GM12878 (cell line): ENCODE results near the gene LYPD4. TPM values are rescaled to one million over a fixed set of nuclear protein-coding genes. Genes with fewer than 3 reads are reported as not detected.
A peak's percentile ranks its signal among the peaks of the same experiment; 100 is the strongest.

Experiments used
- KLF5 ChIP-seq: fragments of 450-650 bp; IDR thresholded peaks from 2 replicates; pipeline ENCODE4 v1.6.1; 2014; ENCODE audit warnings: mild to moderate bottlenecking; ENCODE audit not compliant: partially characterized antibody
- MTA3 ChIP-seq: IDR thresholded peaks from 2 replicates; pipeline ENCODE4 v1.6.1; 2012; ENCODE audit warnings: low read length, inconsistent platforms, borderline replicate concordance
- PAX5 ChIP-seq: IDR thresholded peaks from 2 replicates; pipeline ENCODE4 v1.6.1; 2011; ENCODE audit warnings: low read depth, low read length, borderline replicate concordance
- POLR2A ChIP-seq: IDR thresholded peaks from 2 replicates; pipeline ENCODE4 v1.6.1; 2011; ENCODE audit warnings: low read depth, mild to moderate bottlenecking, low read length
- SMAD1 ChIP-seq: fragments of 450-650 bp; IDR thresholded peaks from 2 replicates; pipeline ENCODE4 v1.6.1; 2018; ENCODE audit warnings: mild to moderate bottlenecking, low read depth; ENCODE audit not compliant: partially characterized antibody
- SMC3 ChIP-seq: IDR thresholded peaks from 2 replicates; pipeline ENCODE4 v1.6.1; 2011; ENCODE audit warnings: low read length, improper control_type of control experiment, borderline replicate concordance
- polyA plus RNA-seq, 11 experiments: library from polyadenylated mRNA; depleted of rRNA in 4 of 11; unstranded in 6 of 11; stranded (reverse) in 5 of 11; fragments of >200 nt; fragmentation: Nextera tagmentation in 4 of 11; fragmentation: Illumina TruSeq in 1 of 11; extraction: Ambion mirVana in 4 of 11; extraction: Trizol in 1 of 11; gene quantifications; 1 replicate in 1 of 11; 2 replicates in 10 of 11; pipeline versions ENCODE4 v1.2.1 to v1.2.3, GENCODE V29; 2011 to 2016; ENCODE audit warnings: inconsistent platforms in 2 of 11, missing spikeins in 2 of 11, low read depth in 1 of 11
- total RNA-seq, 4 experiments: library from RNA; depleted of rRNA in 3 of 4; stranded (reverse); fragments of >200 nt in 3 of 4; fragmentation: Illumina TruSeq in 1 of 4; extraction: Trizol in 1 of 4; gene quantifications; 2 replicates each; pipeline versions ENCODE4 v1.2.1 to v1.2.3, GENCODE V29; 2013 to 2021
- TF ChIP-seq, protein P1 (sequence below): fragments of 450-650 bp; conservative IDR thresholded peaks from 2 replicates; pipeline ENCODE4 v1.6.1; 2017; ENCODE audit warnings: mild to moderate bottlenecking, moderate library complexity
- TF ChIP-seq, protein P2 (sequence below): fragments of 450-650 bp; IDR thresholded peaks from 2 replicates; pipeline ENCODE4 v1.6.1; 2016; ENCODE audit warnings: mild to moderate bottlenecking
- TF ChIP-seq, protein P3 (sequence below): fragments of 450-650 bp; IDR thresholded peaks from 2 replicates; pipeline ENCODE4 v1.6.1; 2018; ENCODE audit warnings: borderline replicate concordance, mild to moderate bottlenecking; ENCODE audit not compliant: partially characterized antibody
- TF ChIP-seq, protein P4 (sequence below): IDR thresholded peaks from 2 replicates; pipeline ENCODE4 v1.6.1; 2012; ENCODE audit warnings: low read depth, low read length, improper control_type of control experiment
- TF ChIP-seq, protein P5 (sequence below): IDR thresholded peaks from 2 replicates; pipeline ENCODE4 v1.6.1; 2011; ENCODE audit warnings: borderline replicate concordance, low read depth, mild to moderate bottlenecking, moderate library complexity, low read length; ENCODE audit not compliant: insufficient read depth, poor library complexity, severe bottlenecking

Gene LYPD4
- total and polyA plus RNA-seq, 10 of the 15 experiments (the other 5 are each of a cell fraction or from before 2014, with no cell fraction given): not detected

DNA sequence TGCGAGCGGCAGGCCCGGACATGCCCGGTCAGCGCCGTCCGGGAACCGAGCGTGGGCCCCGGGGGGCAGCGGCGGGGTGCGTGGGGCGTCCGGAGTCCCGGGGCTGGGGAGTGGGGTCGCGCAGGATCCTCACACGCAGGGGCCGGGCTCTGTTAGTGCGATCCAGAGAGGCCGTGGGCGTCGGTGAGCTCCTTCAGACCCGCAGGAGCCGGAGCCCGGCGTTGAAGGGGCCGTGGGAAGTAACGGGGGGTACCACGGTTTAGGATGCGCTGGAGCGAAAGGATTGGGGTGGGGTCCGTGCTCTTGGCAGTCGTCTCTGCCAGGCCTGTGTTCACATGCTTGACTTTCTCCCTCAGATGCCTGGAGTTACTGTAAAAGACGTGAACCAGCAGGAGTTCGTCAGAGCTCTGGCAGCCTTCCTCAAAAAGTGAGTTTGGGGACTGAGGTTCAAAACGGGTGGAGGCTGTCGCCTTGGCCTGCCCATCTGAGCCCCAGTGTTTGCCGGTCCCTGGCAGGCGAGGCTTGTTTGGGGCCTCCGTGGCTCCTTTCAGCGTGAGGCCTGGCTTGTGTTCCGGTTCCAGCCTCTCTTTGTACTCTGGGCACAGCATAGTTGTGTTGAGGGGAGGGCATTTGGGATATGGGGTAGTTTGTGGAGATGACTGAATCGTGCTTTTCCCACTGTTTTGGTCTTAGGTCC, 16.1 kb upstream of the LYPD4 start (continued):
- TF ChIP-seq, protein P1, sequence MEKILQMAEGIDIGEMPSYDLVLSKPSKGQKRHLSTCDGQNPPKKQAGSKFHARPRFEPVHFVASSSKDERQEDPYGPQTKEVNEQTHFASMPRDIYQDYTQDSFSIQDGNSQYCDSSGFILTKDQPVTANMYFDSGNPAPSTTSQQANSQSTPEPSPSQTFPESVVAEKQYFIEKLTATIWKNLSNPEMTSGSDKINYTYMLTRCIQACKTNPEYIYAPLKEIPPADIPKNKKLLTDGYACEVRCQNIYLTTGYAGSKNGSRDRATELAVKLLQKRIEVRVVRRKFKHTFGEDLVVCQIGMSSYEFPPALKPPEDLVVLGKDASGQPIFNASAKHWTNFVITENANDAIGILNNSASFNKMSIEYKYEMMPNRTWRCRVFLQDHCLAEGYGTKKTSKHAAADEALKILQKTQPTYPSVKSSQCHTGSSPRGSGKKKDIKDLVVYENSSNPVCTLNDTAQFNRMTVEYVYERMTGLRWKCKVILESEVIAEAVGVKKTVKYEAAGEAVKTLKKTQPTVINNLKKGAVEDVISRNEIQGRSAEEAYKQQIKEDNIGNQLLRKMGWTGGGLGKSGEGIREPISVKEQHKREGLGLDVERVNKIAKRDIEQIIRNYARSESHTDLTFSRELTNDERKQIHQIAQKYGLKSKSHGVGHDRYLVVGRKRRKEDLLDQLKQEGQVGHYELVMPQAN: no peak
- TF ChIP-seq, protein P2, sequence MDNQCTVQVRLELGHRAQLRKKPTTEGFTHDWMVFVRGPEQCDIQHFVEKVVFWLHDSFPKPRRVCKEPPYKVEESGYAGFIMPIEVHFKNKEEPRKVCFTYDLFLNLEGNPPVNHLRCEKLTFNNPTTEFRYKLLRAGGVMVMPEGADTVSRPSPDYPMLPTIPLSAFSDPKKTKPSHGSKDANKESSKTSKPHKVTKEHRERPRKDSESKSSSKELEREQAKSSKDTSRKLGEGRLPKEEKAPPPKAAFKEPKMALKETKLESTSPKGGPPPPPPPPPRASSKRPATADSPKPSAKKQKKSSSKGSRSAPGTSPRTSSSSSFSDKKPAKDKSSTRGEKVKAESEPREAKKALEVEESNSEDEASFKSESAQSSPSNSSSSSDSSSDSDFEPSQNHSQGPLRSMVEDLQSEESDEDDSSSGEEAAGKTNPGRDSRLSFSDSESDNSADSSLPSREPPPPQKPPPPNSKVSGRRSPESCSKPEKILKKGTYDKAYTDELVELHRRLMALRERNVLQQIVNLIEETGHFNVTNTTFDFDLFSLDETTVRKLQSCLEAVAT: peak; percentile 69
- TF ChIP-seq, protein P3, sequence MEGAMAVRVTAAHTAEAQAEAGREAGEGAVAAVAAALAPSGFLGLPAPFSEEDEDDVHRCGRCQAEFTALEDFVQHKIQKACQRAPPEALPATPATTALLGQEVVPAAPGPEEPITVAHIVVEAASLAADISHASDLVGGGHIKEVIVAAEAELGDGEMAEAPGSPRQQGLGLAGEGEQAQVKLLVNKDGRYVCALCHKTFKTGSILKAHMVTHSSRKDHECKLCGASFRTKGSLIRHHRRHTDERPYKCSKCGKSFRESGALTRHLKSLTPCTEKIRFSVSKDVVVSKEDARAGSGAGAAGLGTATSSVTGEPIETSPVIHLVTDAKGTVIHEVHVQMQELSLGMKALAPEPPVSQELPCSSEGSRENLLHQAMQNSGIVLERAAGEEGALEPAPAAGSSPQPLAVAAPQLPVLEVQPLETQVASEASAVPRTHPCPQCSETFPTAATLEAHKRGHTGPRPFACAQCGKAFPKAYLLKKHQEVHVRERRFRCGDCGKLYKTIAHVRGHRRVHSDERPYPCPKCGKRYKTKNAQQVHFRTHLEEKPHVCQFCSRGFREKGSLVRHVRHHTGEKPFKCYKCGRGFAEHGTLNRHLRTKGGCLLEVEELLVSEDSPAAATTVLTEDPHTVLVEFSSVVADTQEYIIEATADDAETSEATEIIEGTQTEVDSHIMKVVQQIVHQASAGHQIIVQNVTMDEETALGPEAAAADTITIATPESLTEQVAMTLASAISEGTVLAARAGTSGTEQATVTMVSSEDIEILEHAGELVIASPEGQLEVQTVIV: no peak
- TF ChIP-seq PAX5 (no peak), SMAD1 (peak; percentile 33), POLR2A (peak; percentile 56), KLF5 (no peak), SMC3 (no peak), MTA3 (0 out of 2 replicates have a peak, but pooled peaks have one; percentile 62)
- TF ChIP-seq, protein P4, sequence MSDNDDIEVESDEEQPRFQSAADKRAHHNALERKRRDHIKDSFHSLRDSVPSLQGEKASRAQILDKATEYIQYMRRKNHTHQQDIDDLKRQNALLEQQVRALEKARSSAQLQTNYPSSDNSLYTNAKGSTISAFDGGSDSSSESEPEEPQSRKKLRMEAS: peak; percentile 23; the same call in 1 of the 2 replicates
- TF ChIP-seq, protein P5, sequence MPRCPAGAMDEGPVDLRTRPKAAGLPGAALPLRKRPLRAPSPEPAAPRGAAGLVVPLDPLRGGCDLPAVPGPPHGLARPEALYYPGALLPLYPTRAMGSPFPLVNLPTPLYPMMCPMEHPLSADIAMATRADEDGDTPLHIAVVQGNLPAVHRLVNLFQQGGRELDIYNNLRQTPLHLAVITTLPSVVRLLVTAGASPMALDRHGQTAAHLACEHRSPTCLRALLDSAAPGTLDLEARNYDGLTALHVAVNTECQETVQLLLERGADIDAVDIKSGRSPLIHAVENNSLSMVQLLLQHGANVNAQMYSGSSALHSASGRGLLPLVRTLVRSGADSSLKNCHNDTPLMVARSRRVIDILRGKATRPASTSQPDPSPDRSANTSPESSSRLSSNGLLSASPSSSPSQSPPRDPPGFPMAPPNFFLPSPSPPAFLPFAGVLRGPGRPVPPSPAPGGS: no peak
- TF ChIP-seq, all 136 proteins: peak for 13
